NCI-H128 (cell line): Measurements from ENCODE around the gene SLAMF9.

Experiments
- DNase-seq: peaks from one replicate; lab custom pipeline; 2025; ENCODE audit not compliant: unreplicated experiment; lab: John Stamatoyannopoulos, UW

SLAMF9 gene

GRCh38 chr1:159953536-159954515 is at the start of gene SLAMF9:
TSS of gene SLAMF9 (minus strand) at chr1:159954237. CDS start at chr1:159954137, 100 bp downstream.
- no peak for DNase-seq

GRCh38 chr1:160001440-160001839 is 47.4 kb upstream of the SLAMF9 start:
- no peak for DNase-seq

- no peak for DNase-seq
Measured at GRCh38 chr1:159999204-159999603, 45.2 kb upstream of the SLAMF9 start.

GRCh38 chr1:159996653-159997052 is 42.6 kb upstream of the SLAMF9 start:
- no peak for DNase-seq

- DNase-seq: no peak
Measured at GRCh38 chr1:159994896-159995295, 40.9 kb upstream of the SLAMF9 start.

- no peak for DNase-seq
Measured at GRCh38 chr1:159993911-159994310, 39.9 kb upstream of the SLAMF9 start.

GRCh38 chr1:159992161-159992560 is 38.1 kb upstream of the SLAMF9 start:
- DNase-seq: no peak

- DNase-seq: no peak
Measured at GRCh38 chr1:159991513-159991912, 37.5 kb upstream of the SLAMF9 start.

GRCh38 chr1:159990005-159990404 is 36.0 kb upstream of the SLAMF9 start:
- DNase-seq: no peak

GRCh38 chr1:159989581-159989980 is 35.5 kb upstream of the SLAMF9 start:
- no peak for DNase-seq

GRCh38 chr1:159988006-159988405 is 34.0 kb upstream of the SLAMF9 start:
- DNase-seq: no peak

- DNase-seq: no peak
Measured at GRCh38 chr1:159987186-159987585, 33.1 kb upstream of the SLAMF9 start.

GRCh38 chr1:159986531-159986930 is 32.5 kb upstream of the SLAMF9 start:
- DNase-seq: no peak

- no peak for DNase-seq
Measured at GRCh38 chr1:159986093-159986492, 32.1 kb upstream of the SLAMF9 start.

GRCh38 chr1:159985473-159985872 is 31.4 kb upstream of the SLAMF9 start:
- no peak for DNase-seq

GRCh38 chr1:159983681-159984080 is 29.6 kb upstream of the SLAMF9 start:
- no peak for DNase-seq

- DNase-seq: no peak
Measured at GRCh38 chr1:159982280-159982679, 28.2 kb upstream of the SLAMF9 start.

- no peak for DNase-seq
Measured at GRCh38 chr1:159981351-159982055, 27.5 kb upstream of the SLAMF9 start.

- no peak for DNase-seq
Measured at GRCh38 chr1:159980786-159981185, 26.7 kb upstream of the SLAMF9 start.

GRCh38 chr1:159980076-159980475 is 26.0 kb upstream of the SLAMF9 start:
- DNase-seq: no peak

GRCh38 chr1:159979257-159979656 is 25.2 kb upstream of the SLAMF9 start:
- no peak for DNase-seq

- DNase-seq: no peak
Measured at GRCh38 chr1:159978107-159978398, 24.0 kb upstream of the SLAMF9 start.
